COLO829 (cell line): ENCODE data around the gene ADARB2.
A peak's percentile ranks its signal among the peaks of the same experiment; 100 is the strongest.

Experiments
- DNase-seq: peaks from one replicate; pipeline ENCODE4 v3.0.0; 2012; ENCODE audit warnings: low spot score

The ADARB2 gene

DNA sequence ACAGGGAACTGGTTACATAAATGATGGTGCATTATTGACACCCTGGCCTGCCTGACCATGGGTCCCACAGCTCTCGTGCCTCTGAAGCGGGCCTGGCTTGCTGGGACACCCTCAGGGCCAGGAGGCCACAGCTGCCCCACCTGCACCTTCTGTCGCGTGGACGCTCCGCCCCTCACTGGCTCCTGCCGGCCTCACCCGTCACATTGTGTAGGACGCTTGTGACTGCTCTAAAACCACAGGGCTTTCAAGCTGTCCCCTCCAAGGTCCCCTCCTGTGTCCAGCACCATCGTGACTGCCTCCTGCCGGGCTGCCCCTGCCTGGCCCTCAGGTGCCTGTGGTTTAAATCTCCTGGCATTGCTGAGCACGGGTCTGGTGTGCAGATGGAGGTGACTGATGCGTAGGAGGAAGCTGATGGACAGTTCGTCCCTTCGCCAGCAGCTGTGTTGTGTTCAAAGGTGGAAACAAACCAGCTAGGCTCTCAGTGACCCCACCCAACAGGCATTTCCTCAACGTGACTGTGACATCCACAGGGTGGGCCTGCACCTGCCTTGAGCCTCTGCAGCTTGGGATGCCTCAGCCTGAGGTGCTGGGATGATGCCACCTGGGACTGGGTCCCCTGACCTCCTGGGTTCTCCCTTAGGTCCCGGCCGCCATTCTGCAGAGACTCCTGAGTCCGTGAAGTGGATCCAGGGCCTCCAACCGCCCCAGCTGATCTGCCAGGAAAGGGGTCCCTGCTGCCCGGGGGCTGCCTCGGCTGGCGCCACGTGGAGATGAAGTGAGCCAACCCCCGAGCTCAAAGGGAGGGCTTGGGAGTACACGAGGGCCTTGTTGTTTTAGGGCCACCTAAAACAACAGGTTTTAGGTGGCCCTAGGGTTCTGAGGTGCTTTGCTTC, 532.6 kb downstream of the ADARB2 start:
- DNase-seq, result no peak

DNA sequence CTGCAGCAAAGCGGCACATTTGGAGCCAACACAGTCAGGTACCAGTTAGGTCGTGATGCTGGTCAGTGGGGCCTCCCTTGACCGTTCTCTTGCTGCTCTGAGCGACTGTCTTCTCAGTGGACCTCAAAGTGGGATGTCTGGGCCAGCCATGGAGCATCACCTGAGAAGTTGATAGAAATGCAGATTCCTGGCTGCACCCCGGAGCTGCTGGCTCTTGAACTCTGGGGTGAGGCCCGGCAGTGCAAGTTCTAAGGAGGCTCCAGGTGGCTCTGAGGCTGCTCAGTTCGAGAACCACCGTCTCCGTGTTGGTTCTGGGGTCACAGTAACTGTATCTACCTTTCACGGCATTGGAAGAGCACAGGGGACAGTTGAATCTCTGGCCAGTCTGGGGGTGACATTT, 533.6 kb downstream of the ADARB2 start:
- no peak for DNase-seq

DNA sequence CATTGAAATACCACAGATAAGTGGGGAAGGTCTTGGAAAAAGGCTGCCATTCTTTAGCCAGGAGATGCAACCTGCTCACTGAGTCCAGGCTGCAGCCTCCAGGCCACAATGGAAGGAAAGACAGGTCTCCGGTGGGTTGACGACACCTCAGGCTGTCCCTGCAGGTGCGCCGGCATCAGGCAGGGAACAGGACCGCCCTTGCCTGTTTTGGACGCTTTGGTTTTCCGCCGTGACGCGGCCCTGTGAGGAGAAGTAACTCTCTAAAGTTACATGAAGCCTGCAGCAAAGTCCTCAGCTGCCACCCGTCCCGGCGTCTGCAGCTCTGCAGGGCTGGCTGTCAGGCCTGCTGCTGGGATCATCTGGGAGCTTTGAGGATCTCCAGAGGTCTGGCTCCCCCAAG, 534.1 kb downstream of the ADARB2 start:
- DNase-seq, result no peak

DNA sequence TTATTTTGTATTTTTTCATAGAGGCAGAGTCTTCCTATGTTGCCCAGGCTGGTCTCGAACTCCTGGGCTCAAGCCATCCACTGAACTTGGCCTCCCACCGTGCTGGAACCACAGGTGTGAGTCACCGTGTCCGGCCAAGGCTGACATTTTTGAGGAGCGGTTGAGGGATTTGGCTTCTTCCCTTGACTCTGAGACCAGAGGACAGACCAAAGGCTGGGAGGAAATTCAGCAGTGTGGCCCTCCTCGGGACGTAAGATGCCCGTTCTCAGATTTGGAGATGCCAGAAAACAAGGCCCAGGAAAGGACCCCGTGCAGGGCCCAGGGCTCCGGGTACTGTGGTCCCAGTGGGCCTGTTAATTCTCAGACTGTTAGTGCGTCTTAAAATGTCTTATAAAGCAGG, 535.0 kb downstream of the ADARB2 start:
- DNase-seq, result no peak

DNA sequence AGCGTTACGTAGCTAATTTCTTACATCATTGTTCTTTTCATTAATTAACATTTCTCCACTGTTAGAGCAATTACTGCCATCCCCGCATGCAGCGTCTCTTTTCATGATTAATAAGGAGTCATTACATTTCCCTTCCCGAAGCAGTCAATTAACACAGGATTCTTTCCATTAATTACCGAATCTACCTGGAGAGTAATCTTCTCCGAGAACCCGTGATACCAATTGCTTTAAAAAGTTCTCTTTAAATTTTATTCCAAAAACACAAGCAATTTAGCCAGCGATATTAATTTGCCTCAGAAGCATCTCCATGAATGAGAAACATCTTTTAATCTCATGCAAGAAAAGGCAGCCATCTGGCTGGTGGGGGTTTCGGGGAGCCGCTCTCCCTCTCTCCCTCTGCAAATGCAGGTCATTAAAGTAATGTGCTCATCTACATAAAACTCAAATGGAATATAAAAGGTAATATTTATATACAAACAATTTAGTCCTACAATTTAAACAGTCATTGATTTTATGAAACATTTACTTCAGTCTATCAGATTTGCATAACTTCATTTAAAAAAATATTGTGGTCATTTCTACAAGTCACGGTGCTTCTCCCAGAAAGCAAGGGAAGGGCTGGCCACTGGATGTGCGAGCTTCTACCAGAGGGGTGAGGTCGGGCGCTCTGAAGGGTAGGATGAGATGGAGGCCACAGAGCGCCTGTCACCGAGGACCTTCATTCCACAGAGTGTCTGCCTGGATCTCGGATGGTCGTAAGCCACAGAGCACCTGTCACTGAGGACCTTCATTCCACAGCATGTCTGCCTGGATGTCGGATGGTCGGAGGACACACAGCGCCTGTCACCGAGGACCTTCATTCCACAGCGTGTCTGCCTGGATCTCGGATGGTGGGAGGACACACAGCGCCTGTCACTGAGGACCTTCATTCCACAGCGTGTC, 536.2 kb downstream of the ADARB2 start:
- no peak for DNase-seq

DNA sequence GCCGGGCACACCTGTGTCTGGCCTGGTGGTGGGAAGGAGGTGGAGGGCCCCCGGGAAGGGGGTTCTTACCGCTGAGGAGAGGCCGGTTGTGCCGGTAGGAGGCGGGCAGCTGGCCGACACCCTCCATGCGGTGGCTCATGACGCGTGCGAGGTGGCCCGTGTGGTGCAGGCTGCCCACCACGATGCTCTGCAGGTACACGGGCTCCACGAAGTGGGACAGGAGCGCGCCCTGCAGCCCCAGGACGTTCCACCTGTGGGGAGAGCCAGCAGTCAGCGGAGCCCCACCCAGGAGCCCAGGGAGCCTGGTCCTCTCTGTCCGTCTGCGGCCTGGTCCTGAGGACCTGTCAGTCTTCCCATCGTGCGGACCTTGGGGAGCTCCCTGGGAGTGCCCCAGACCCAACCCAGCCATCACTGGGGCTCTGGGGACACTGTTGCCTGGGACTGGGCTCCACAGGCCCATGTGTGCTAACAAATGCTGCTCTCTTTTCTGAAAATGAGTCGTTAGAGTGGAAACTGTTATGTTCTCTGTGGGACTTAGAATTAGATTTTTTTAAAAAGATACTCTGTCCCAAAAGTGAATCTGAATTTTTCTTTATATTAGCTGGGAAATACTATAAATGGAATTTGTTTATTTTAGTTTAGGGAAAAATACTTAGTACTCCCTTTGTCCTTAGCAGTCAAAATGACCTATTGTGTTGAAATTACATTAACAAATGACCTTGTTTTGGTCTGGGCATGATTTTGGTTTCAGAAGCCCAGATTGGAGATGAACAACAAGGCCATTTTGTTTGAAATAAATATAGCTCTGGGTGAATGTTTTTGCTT, 537.2 kb downstream of the ADARB2 start:
- DNase-seq, result no peak

DNA sequence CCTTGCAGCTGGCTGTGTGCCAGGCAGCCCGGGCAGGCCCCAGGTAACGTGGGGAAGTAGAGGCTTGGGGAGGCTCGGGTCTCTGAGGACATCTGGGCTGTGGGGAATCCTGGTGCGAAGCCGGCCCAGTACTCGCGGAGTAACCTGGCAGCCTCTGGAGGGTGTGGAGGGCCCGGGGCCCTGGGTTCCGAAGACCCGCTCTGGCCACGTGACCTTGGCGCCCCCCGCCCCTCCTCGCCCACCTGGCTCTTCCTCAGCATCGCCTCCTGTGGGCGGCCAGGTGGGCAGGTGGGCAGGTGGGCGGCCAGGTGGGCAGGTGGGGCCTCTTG, 538.0 kb downstream of the ADARB2 start:
- DNase-seq, result no peak

DNA sequence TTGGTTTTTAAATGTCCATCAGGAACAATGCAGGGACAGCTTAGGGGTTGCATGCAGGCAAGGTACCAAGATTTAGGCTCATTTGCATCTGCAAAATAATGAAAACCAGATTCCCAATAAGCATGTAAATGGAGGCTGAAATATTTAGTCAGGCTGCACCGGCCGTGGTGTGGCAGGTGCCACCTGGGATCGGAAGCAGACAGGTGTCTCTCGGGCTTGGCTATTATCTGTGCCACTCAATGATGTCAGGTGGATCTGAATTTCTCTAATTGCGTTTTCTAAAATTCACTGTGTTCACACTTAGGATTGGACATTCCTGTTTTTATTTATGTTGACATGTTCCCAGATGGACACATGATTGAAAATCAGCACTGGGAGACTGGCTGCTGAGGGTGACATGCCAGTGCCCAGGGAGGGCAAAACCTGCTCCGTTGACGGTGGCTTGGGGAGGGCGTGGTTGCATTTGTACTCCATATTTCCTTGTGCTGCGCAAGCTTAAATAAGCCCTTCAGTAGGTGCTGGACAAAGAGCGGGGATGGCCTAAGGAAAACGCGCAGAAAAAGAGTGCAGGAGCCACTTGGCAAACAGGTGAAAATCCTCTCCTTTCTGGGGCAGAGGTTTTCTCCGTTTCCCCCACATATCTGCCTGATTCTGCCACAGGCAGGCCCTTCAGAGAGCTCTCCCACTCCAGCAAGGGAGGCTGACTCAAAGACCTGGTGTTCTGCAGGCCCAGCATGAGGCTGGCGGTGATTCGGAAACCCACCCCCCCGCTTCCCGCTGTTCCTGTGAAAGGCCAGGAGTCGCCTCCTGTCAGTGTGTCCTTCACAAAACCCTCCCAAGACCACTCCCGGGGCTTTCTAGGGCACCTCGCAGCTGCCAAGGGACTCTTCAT, 538.6 kb downstream of the ADARB2 start:
- DNase-seq, result no peak

DNA sequence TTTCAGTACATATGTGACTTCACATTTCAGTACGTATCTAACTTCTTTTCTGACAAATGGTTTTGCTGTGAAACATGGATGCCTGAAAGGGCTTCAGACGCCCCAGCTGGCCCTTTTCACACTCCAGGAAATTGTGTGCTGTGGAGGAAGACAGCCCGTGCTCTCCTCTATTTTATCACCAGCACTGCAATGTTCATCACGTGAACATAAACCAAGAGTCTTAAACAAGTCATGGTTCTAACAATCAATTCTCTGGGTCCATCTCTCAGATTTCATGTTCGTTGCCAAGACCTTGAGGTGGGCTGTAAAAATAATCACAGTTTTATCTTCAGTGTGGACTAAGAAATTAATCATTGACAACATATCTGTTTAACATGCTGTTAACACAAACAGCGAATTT, 539.9 kb downstream of the ADARB2 start:
- no peak for DNase-seq

DNA sequence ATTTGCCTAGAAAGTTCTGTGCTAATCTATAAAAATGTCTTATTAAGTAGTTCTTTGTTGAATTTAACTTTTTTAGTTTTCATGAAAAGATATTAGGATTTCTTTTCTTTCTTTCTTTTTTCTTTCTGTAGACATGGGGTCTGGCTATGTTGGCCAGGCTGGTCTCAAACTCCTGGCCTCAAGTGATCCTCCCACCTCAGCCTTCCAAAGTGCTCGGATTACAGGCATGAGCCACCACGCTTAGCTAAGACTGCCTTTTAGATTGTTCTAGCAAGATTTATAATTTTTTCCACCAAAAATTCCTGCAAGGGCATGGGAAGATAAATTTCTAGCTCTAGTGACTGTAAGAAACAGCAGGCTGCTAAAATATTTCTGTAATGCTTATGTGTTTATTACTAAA, 540.7 kb downstream of the ADARB2 start:
- no peak for DNase-seq

DNA sequence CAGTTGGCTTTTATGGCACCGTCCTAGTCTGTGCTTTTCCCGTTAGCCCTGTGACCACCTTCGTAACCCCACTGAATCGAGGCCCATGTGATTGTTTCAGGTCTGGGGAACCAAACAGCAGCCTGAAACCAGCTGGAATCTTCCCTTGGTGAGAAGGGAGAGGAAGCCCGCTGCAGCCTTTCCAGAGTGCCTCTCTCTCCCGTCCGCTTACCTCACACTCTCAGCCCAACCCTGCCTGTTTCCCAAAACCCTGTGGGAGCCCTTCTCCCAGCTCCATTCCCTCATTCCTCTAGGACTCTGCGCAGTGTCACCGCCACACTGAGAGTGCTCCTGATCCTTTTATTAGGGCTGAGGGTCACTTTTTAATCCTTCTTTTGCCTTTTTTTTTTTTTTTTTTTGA, 541.5 kb downstream of the ADARB2 start:
- DNase-seq, result no peak

DNA sequence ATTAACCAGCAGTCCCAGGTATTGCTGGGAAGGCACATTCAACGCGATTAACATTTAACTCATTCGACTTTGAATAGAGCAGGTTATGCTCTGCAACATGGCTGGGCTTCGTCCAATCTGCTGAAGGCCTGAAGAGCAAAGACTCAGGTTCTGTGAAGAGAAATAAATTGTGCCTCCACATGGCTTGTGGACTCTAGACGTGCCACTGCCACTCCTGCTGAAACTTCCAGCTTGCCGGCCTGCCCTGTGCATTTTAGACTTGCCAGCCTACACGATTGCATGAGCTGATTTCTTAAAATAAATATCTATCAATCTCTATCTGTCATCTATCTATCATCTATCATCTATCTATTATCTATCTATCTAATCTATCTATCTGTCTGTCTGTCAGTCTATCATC, 543.2 kb downstream of the ADARB2 start:
- no peak for DNase-seq

DNA sequence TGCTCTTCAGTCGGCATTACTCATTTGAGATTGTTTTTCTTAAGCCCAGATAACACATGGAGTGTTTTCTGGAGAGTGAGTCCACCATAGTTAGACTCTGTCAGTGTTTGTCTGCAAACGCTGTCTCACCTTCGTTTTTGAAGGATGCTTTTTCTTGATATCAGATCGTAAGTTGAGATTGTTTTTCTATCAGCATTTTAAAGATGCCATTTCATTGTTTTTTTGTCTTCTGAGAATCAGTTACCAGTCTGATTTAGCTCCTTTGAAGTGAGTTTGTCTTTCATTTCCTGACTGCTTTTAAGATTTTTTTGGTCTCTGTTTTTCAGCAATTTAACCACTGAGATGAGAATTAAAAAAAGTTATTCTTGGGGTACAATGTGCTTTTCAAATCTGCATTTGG, 543.8 kb downstream of the ADARB2 start:
- no peak for DNase-seq

DNA sequence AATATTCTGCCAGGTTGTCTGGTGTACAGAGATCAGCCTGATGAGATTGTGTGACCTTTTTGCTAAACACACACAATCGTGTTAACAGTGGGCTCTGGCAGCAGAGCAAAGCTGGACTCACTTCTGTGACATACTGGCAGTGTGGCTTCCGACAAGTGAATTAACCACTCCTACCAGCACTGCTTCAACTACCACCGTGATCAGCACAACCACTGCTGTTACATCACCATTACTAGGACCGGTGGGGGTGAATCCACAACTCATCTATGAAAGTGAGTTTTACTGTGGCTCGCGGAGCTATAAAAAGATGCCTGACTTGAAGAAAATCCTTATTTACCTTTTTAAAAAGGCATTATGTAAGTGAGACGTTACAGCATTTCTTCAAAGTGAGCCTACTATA, 545.6 kb downstream of the ADARB2 start:
- DNase-seq, result no peak

DNA sequence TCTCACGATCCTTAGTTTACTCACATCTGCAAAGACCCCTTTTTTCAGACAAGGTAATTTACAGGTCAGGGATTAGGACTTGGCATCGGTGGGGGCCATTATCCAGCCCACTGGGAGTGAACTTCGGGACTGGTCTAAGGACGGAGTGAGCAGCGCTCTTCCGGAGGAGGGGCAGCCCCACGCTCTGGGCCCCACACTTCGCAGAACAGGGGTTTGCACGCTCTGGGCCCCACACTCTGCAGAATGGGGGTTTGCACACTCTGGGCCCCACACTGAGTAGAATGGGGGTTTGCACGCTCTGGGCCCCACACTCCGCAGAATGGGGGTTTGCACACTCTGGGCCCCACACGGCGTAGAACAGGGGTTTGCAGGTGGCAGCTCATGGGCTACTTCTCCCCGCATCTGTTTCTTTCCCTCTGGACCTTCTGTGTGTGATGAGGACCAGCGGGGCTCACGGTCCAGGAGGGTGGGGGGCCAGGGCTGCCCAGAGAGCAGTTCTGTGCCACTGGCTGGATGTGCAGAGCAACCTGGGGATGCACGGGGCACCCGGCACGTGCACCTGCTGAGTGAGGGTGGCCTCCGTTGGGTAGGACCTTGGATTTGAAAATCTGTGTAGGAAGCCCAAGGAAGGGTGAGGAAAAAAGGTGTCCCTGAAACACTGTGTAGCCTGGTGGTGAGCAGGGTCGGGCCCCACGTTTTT, 546.4 kb downstream of the ADARB2 start:
- no peak for DNase-seq

DNA sequence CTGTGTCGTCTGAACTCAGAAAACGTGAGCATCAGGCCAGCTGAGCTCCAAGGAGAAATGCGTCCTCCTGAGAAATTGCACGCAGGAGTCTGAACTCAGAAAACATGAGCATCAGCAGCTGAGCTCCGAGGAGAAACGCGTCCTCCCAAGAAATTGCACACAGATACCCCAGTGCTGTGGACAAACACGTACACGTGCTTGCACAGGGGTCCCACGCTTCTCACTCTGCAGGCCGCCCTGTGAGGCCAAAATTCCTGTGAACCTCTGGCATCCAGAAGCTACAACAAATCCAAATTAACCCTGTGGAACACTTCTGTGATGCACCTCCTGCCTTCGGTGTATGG, 547.3 kb downstream of the ADARB2 start:
- DNase-seq, result no peak

DNA sequence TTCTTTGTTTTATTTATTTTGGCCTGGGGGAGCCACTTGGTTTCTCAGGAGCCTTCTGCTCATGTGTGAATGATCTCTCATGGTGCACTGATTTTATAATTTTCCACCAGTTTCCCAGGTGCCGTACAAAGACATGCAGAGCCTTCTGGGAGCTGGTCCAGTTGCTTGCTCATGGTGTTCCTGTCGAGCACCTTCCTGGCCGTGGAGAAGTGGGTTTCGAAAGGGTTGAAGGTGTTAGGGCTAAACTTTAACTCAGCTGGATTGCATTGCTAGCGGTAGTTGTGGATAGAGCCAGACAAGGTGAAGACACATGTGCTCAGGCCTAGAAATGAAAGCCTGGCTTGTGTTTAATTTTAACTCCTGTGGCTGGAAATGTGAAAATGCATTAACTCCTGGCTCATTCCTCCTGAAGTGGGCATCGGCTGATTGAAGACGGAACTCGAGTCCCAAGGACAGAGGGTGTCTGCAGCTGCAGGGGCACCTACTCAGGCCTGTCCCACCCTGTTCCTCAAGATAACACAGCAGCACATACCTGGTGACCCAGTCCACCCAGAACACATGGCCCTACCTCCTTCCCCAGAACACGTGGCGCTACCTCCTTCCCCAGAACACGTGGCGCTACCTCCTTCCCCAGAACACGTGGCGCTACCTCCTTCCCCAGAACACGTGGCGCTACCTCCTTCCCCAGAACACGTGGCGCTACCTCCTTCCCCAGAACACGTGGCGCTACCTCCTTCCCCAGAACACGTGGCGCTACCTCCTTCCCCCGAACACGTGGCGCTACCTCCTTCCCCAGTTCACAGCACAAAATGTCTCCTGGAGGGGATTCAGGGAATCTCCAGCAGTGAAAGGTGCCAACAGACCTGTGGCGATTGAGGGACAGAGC, 547.9 kb downstream of the ADARB2 start:
- DNase-seq, result no peak

DNA sequence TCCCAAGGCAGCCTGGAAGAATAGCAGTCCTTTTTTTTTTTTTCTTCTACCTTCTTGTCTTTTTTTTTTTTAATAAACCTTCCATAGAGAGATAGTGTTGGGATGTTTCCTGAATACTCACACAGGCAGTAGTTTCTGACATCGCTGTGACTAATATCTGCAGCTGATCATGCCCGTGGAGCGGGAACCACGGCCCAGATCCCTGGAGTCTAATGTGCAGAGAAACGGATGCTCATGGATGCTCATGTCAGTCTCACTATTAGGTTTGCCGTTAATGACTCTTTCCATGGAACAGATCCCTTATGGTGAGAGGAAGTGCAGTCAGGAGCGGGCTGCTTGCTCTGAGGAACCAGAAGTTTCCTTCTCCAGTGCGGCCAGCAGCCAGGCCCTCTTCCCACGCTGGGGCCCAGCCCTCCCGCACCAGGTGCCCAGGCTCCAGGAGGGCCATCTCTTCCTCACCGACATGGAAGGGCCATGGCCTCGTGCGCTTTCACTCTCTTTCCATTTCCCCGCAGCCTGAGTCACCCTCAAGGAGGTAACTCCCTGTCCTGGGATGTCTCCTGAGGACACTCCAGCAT, 548.7 kb downstream of the ADARB2 start:
- peak; percentile 6 for DNase-seq

DNA sequence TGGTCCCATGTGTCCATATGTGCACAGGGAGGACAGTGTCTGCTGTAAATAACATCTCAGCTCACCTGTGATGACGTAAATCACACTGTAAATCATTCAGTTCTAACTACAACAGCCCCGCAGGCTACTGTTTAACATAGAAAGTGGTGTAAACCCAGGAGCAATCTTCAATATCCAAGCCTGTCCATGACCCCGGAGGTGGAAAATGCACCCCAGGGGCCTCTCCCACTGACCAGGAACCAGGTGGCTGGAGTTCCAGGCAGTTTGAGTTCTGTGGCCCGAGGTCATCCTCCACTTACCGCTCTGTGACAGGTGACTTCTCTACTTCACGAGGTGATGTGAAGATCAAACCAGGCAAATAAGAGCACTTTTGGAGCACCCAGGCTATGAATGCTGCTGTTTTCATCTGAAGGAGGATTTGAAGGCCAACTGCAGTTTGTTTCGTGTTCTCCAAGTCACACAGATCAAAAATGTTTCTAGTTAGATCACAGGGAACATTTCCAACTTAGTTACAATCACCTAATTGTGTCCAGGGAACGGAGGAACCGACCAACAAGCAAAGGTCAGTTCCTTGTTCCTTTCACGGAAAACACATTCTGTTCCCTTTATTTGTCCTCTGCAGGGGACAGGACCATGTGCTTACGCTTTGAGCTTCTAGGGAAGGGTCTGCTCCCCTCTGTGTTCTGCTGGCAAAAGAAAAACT, 549.3 kb downstream of the ADARB2 start:
- peak; percentile 34 for DNase-seq
